HuH-7.5 (cell line): ENCODE data around the gene PTAR1.

ENCODE experiments used
- DNase-seq: peaks from one replicate; pipeline ENCODE4 v3.0.0; 2011; ENCODE audit warnings: low spot score

PTAR1 gene

DNA sequence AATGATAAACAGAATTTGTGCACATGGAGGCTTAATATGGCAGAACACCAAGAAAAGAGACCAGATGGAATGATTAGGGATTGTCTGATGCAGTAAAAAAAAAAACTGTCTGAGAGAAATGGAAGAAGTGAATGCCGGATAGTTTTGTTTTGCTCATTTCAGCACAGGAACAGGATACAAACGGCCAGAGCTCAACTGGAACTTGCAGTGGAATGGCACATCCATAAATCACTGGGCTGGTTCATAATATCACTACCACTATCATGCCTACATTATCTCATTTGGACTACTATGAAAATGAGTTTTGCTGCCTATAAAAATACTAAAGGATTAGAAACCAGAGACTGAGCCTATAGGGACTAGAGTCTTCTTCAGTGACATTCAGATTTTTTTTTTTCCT lies 9.7 kb downstream of the PTAR1 start:
- no peak for DNase-seq

GRCh38 chr9:69748304-69748703 lies 11.5 kb downstream of the PTAR1 start:
- no peak for DNase-seq

- DNase-seq = no peak
These were observed 12.8 kb downstream of the PTAR1 start for GRCh38 chr9:69746859-69747560.

- DNase-seq = no peak
These were observed 13.9 kb downstream of the PTAR1 start for GRCh38 chr9:69745716-69746437.

DNA sequence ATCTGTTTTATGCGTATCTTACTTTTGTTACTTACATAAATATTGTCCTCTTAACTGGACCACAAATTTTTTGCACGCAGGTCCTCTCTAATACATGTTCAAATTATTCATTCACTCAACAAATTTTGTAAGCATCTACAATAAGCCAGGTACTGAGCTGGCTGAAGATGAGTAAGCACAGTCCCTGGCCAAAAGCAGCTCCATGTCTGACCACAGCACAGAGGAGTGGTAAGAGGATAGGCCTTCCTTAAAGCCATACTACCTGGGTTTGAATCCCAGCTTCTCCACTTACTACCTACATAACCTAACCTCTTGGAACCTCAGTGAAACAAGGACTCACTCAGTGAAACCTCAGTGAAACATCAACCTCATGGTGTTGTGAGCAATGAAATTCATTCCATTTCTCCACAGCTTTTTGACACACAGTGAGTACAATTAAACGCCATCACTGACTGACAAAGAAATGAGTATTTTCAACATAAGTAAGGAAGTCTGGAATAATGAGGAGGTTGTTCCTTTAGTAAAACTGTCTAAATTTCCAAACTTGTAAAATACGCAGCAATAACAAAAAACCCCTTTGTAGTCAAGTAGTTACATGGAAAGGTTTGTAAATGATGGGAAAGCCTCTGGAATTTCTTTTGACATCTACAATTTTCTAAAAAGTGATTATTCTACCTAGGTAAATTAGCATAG lies 15.0 kb downstream of the PTAR1 start:
- DNase-seq = no peak

DNA sequence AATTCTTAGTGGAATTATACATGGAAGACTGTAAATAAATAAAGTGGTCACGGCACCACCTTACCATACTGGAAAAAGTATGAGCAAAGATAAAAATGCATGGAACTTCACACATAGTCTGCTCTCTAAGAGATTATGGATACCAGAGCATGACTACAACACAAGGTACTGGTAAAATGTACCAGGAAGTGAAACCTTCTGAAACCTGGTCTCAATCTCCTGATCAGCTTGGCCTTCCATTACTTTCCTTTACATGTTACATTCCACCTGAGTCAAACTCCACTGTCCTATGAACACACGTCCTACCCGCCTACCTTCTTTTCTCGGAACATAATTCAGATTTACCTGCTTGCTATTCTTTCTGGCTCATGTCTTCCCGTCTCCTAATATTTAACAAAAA lies 15.9 kb downstream of the PTAR1 start:
- DNase-seq = no peak

DNA sequence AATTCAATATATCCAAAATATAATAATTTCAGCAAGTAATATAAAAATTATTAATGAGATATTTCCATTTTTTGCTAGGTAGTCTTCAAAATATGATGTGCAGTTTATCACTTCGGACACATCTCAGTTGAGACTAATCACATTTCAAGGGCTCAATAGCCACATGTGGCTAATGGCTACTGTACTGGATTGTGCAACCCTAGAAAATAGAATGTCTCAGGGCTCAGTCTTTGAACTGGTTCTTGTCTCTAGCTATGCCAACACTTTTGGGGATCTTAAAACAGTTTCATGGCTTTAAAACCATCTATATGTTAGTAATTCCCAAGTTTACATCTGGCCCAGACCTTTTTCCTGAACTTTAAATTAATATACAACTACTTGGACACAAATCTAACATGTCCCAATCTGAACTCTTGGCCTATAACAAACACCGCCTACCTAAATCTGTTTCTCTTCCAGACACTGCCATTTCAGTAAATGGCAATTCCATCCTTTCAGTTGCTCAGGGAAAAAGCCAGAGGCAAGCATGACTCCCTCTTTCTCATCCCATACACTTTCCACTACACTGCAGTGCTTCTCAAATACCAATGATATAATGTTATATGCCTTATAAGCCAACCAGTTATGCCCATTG lies 18.8 kb downstream of the PTAR1 start:
- no peak for DNase-seq

DNA sequence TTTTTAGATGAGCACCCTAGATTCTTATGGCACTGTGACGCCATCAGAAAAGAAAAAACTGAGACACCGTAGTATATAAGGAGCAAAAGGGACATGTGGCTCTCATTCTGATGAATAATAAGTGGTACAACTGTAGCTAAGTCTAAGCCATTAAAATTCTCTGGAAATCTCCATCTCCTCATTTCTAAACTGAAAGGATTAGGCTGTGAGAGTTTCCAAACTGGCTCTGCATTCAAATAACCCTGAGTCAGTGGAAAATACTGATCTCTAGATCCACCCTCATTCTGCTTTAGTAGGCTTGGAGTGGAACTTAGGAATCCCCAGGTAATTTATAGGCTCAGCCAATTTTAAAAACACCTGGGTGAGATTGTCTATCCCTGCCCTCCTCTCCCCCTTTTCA lies 28.5 kb downstream of the PTAR1 start:
- DNase-seq = no peak

GRCh38 chr9:69719983-69720382 lies 39.8 kb downstream of the PTAR1 start:
- DNase-seq = no peak

DNA sequence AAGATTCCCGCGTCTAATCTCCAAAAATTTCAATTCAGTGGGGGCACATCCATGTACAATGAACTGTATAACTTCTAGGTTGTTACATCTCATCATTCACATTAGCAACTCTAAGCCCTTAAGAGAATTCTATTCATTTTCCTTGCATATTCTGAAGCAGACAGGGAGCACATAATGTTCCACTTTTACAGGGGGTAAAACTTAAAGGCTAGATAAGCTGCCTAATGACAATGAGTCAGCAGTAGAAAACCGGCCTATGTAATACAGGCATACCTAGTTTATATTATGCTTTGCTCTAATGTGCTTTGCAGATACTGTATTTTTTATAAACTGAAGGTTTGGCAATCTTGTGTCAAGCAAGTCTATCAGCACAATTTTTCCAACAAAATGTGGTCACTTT lies 40.4 kb downstream of the PTAR1 start:
- DNase-seq = no peak

GRCh38 chr9:69718218-69718617 lies 41.6 kb downstream of the PTAR1 start:
- no peak for DNase-seq

- DNase-seq = no peak
These were observed 44.0 kb downstream of the PTAR1 start for GRCh38 chr9:69715825-69716224.

GRCh38 chr9:69715096-69715495 lies 44.7 kb downstream of the PTAR1 start:
- no peak for DNase-seq

- no peak for DNase-seq
These were observed 62.3 kb downstream of the PTAR1 start for GRCh38 chr9:69697475-69697874.

DNA sequence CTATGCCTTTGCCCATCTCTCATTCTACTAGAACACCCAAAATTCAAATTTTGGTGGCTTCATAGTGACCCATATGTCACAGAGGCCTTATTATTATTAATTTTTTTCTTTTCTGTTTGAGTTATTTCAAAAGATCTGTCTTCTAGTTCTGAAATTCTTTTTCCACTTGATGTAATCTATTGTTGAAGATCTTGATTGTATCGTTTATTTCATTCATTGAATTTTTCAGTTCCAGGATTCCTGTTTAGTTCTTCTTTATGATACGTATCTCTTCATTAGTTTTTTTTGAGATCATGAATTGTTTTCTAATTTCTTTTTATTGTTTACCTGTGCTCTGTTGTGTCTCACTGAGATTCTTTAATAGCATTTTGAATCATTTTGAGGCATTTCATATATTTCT lies 63.0 kb downstream of the PTAR1 start:
- DNase-seq = no peak

GRCh38 chr9:69689991-69690538 lies 69.7 kb downstream of the PTAR1 start:
- no peak for DNase-seq

DNA sequence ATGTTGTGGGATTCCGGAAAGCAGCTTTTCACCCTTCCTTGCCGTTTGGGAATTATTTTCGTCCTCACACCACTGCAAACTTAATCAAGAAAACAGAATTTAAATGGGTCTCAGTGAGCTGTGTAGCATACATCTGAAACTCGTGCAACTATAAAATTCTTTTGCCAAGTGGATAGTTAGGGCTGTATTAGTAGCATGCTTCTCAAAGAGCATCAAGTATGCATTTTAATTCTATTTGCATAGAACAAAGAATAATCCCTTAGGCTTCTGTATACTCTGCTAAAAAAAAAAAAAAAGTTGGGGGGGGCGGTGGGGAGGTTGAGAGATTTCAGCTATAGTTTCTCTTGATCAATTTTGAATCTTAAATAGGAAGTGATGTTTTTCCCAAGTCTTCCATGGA lies 75.9 kb downstream of the PTAR1 start:
- DNase-seq = no peak

GRCh38 chr9:69678843-69679538 lies 80.8 kb downstream of the PTAR1 start:
- no peak for DNase-seq

GRCh38 chr9:69677931-69678330 lies 81.9 kb downstream of the PTAR1 start:
- DNase-seq = no peak

GRCh38 chr9:69675563-69675962 lies 84.2 kb downstream of the PTAR1 start:
- DNase-seq = no peak

DNA sequence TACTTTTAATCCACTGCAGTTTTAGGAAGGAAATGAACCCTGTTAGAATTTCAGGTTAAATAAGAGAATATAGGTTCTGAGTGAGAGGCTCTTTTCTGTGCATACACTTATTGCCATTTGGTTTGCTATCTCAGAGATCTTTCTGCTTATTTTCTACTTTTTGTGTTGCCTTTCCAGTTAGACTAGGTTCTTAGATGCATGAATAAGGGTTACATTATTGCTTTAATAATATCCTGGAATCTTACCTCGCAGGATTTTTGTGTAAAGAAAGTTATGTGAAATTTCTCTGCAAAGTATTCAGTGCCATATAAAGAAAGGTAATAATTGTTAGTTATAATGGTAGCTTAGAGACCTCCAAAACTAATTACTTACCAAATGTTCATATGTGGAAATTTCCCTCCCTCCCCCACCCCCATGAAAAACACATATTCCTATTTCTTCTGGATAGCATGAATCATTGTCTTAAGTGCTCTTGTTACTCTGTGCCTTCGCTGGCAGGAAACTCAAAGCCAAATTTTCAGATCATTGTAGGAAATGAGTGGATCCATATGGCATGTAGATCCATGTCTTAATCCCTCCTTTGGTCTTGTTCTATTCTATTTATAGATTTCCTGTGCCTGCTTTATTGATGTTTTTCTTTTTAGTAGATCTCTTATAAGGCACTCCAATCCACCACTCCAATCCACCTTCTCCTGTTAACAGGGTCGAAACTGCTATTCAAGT lies 84.9 kb downstream of the PTAR1 start:
- DNase-seq = no peak
